Endothelial cell of umbilical vein (primary cell): ENCODE data around the gene REP15.
A peak's percentile ranks its signal among the peaks of the same experiment; 100 is the strongest.

Experiments used
- CTCF ChIP-seq, 2 donors: IDR thresholded peaks; 1 replicate in 1 of 2; 2 replicates in 1 of 2; pipeline ENCODE4 v1.5.1; 2011; ENCODE audit warnings: low read length in 2 of 2, mild to moderate bottlenecking in 2 of 2, moderate library complexity in 2 of 2, control low read depth in 1 of 2, inconsistent platforms in 1 of 2, low read depth in 1 of 2; ENCODE audit not compliant: insufficient read depth in 1 of 2; ENCODE audit errors: extremely low read depth in 1 of 2
- GATA2 ChIP-seq: IDR thresholded peaks from 2 replicates; pipeline ENCODE4 v1.7.0; 2011; ENCODE audit warnings: low read depth, mild to moderate bottlenecking, moderate library complexity, mixed read lengths, low read length; ENCODE audit not compliant: insufficient read length, insufficient read depth
- MYC ChIP-seq: IDR thresholded peaks from one replicate; pipeline ENCODE4 v1.6.1; 2011; ENCODE audit warnings: mild to moderate bottlenecking, low read depth, low read length
- POLR2A ChIP-seq: IDR thresholded peaks from 2 replicates; pipeline ENCODE4 v1.6.1; 2012; ENCODE audit warnings: low read depth, mild to moderate bottlenecking, control low read depth, low read length
- POLR2AphosphoS5 ChIP-seq: IDR thresholded peaks from 2 replicates; pipeline ENCODE4 v1.6.1; 2012; ENCODE audit warnings: low read depth, mild to moderate bottlenecking, control low read depth, low read length, moderate library complexity; ENCODE audit not compliant: insufficient read depth
- TF ChIP-seq, protein P1 (sequence below): IDR thresholded peaks from 2 replicates; pipeline ENCODE4 v1.6.1; 2011; ENCODE audit not compliant: insufficient read depth, insufficient read length

DNA sequence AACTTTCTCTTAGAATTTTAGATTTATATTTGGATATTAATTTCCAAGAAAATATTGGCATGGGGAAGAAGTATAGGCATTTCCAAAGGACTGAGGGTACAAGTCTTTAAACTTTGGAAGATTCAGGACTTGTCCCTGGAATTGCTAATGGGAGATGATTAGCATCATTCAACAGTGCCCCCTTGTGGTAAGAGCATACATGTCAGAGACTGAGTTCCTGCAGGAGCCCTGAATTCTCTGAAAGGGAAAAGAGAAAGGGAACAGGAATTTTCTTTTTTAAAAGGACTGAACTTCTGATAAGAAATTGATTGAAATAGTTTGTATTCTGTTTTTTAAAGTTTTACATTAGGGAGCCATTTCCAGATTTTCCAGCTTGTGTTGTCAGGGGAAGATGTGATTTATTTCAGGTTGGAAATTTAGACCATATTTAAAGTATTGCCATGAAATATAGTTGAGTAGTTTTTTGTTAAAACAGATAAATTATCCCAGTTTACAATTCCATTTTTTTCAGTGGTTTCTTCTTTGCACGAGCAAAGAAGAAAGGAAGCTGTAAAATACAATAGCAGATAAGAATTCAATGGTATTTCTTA, 44.0 kb upstream of the REP15 start:
- TF ChIP-seq MYC (no peak), CTCF (IDR thresholded peaks at IDR 0.05; ENCODE audit: extremely low read depth in 1 of 2, insufficient read depth in 1 of 2, low read depth in 1 of 2, low read length in 2 of 2) (peak; percentile 67 to 69), POLR2AphosphoS5 (no peak), POLR2A (no peak), GATA2 (no peak)
- TF ChIP-seq, protein P1, sequence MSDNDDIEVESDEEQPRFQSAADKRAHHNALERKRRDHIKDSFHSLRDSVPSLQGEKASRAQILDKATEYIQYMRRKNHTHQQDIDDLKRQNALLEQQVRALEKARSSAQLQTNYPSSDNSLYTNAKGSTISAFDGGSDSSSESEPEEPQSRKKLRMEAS, result no peak
